ENCODE results near the gene GLS.

The GLS gene

GRCh38 chr2:190933361-190933760, 52.7 kb downstream of the GLS start (continued):
- TF ChIP-seq ZNF664 (tag by site-specific recombination; IDR thresholded peaks at IDR 0.05) (no peak), ZNF274 (IDR thresholded peaks at IDR 0.05; ENCODE audit: low read length) (no peak), ZNF274 (tag by site-specific recombination; IDR thresholded peaks at IDR 0.05; ENCODE audit: borderline replicate concordance) (no peak), KLF1 (tag by site-specific recombination; IDR thresholded peaks at IDR 0.05) (no peak), ZNF223 (tag by site-specific recombination; IDR thresholded peaks at IDR 0.05) (no peak), ZBTB7A (tag by site-specific recombination; IDR thresholded peaks at IDR 0.05; ENCODE audit: low read depth) (no peak), ZNF791 (tag by site-specific recombination; IDR thresholded peaks at IDR 0.05) (no peak)

- ChIA-PET CTCF (no interaction called here), POLR2A (interaction anchor here (0.7 kb wide), 1 partner anchor 144 kb away, joined by 3 read pairs; no protein-coding TSS in a partner anchor)
- no peak for TF ChIP-seq ZNF558 (tag by site-specific recombination; IDR thresholded peaks at IDR 0.05)
- TF ChIP-seq SCRT2 (tag by site-specific recombination; IDR thresholded peaks at IDR 0.05): no peak
- no peak for TF ChIP-seq TCF7L2 (IDR thresholded peaks at IDR 0.05; ENCODE audit: borderline replicate concordance, low read depth, low read length)
- no peak for TF ChIP-seq ZNF658 (tag by site-specific recombination; IDR thresholded peaks at IDR 0.05)
- no peak for TF ChIP-seq ZNF629 (tag by site-specific recombination; IDR thresholded peaks at IDR 0.05)
- no peak for TF ChIP-seq PBX3 (CRISPR knock-in tag; IDR thresholded peaks at IDR 0.05)
- TF ChIP-seq KLF10 (tag by site-specific recombination; IDR thresholded peaks at IDR 0.05): no peak
- no peak for TF ChIP-seq FEZF1 (tag by site-specific recombination; IDR thresholded peaks at IDR 0.05)
- no peak for TF ChIP-seq ZFHX2 (tag by site-specific recombination; conservative IDR thresholded peaks at IDR 0.05)
- Histone ChIP-seq H3K4me1 (ENCODE audit: control insufficient read depth, insufficient read depth, low read length) (peaks cover 6% of the 10 kb centered on the region), H3K36me3 (ENCODE audit: control insufficient read depth in 2 of 2, insufficient read depth in 1 of 2, low read length in 2 of 2) (peaks cover 3 to 18% of the 10 kb centered on the region in 2 experiments), H3K27ac (ENCODE audit: extremely low read depth, low read depth, low read length) (no peak overlapping the region), H3K9me3 (ENCODE audit: control insufficient read depth, insufficient read depth, low read depth, low read length) (no peaks in the 10 kb centered on the region), H3K4me3 (ENCODE audit: low read depth, low read length) (no peak overlapping the region)
Observed at GRCh38 chr2:190935054-190935453, 54.4 kb downstream of the GLS start.

- CTCF ChIA-PET: interaction anchor here (0.6 to 1.2 kb wide), 3 partner anchors 9 to 1132 kb away, joined by 3 read pairs; no protein-coding TSS in a partner anchor
- POLR2A ChIA-PET: no interaction called here
- peaks cover 6% of the 10 kb centered on the region for H3K4me1 ChIP-seq (ENCODE audit: control insufficient read depth, insufficient read depth, low read length)
- H3K4me3 ChIP-seq (ENCODE audit: low read depth, low read length): no peak overlapping the region
- no peaks in the 10 kb centered on the region for H3K36me3 ChIP-seq (ENCODE audit: control insufficient read depth in 2 of 2, insufficient read depth in 1 of 2, low read length in 2 of 2)
- H3K27ac ChIP-seq (ENCODE audit: extremely low read depth, low read depth, low read length): no peak overlapping the region
- no peaks in the 10 kb centered on the region for H3K9me3 ChIP-seq (ENCODE audit: control insufficient read depth, insufficient read depth, low read depth, low read length)
- TF ChIP-seq BCL6B (tag by site-specific recombination; IDR thresholded peaks at IDR 0.05) (no peak), ZNF157 (tag by site-specific recombination; IDR thresholded peaks at IDR 0.05) (no peak), ZNF391 (tag by site-specific recombination; IDR thresholded peaks at IDR 0.05; ENCODE audit: borderline replicate concordance, low read depth) (no peak), HOXA7 (CRISPR knock-in tag; IDR thresholded peaks at IDR 0.05; ENCODE audit: borderline replicate concordance) (no peak), ZNF239 (tag by site-specific recombination; IDR thresholded peaks at IDR 0.05) (no peak), ZNF274 (IDR thresholded peaks at IDR 0.05; ENCODE audit: low read length) (no peak), ZNF274 (tag by site-specific recombination; IDR thresholded peaks at IDR 0.05; ENCODE audit: borderline replicate concordance) (no peak), ZNF776 (tag by site-specific recombination; IDR thresholded peaks at IDR 0.05; ENCODE audit: borderline replicate concordance) (no peak), ZNF10 (tag by site-specific recombination; IDR thresholded peaks at IDR 0.05) (no peak), REST (tag by site-specific recombination; IDR thresholded peaks at IDR 0.05) (no peak), RBAK (tag by site-specific recombination; IDR thresholded peaks at IDR 0.05) (no peak), ZNF404 (tag by site-specific recombination; IDR thresholded peaks at IDR 0.05) (no peak), ZNF366 (tag by site-specific recombination; conservative IDR thresholded peaks at IDR 0.05) (no peak), ZNF513 (tag by site-specific recombination; IDR thresholded peaks at IDR 0.05) (no peak)
Observed at GRCh38 chr2:190938771-190939335, 58.2 kb downstream of the GLS start.

Measured in HEK293 (cell line).